AG04449 (cell line): ENCODE results near the gene LCE7A.

ENCODE experiments used
- CTCF ChIA-PET: fragments of 350-600 bp; formaldehyde crosslinking; extraction: SDS; loops from one replicate; lab custom pipeline; 2021; ENCODE audit warnings: antibody characterized with exemption; lab: Yijun Ruan, JAX
- POLR2A ChIA-PET: fragments of 400-600, 350-600 bp; formaldehyde crosslinking; extraction: SDS; loops from one replicate; lab custom pipeline; 2020; ENCODE audit warnings: antibody characterized with exemption, inconsistent platforms; lab: Yijun Ruan, JAX
- DNase-seq: peaks from one replicate; pipeline ENCODE4 v3.0.0-alpha.2; 2010; ENCODE audit warnings: low read depth, low spot score
- H3K4me3 ChIP-seq: 2 replicates; pipeline ENCODE4 v1.5.1; 2011; ENCODE audit warnings: low read depth, mild to moderate bottlenecking, control low read depth, low read length
- TF ChIP-seq, protein P1 (sequence below): IDR thresholded peaks from one replicate; pipeline ENCODE4 v1.5.1; 2011; ENCODE audit warnings: mild to moderate bottlenecking, moderate library complexity, low read length, control low read depth, inconsistent platforms; ENCODE audit not compliant: insufficient read depth; ENCODE audit errors: missing control alignments

The LCE7A gene

GRCh38 chr1:152827173-152827572 lies 32.6 kb upstream of the LCE7A start, which contains the start of gene LCE1A:
Gene LCE1A, plus strand, starts transcription at chr1:152827473. Its CDS starts 0 bp downstream, at chr1:152827473.
- no peak within 1 kb of the TSS for H3K4me3 ChIP-seq
- POLR2A ChIA-PET: no interaction called here
- DNase-seq: no peak
- CTCF ChIA-PET: no interaction called here
- TF ChIP-seq, protein P1, sequence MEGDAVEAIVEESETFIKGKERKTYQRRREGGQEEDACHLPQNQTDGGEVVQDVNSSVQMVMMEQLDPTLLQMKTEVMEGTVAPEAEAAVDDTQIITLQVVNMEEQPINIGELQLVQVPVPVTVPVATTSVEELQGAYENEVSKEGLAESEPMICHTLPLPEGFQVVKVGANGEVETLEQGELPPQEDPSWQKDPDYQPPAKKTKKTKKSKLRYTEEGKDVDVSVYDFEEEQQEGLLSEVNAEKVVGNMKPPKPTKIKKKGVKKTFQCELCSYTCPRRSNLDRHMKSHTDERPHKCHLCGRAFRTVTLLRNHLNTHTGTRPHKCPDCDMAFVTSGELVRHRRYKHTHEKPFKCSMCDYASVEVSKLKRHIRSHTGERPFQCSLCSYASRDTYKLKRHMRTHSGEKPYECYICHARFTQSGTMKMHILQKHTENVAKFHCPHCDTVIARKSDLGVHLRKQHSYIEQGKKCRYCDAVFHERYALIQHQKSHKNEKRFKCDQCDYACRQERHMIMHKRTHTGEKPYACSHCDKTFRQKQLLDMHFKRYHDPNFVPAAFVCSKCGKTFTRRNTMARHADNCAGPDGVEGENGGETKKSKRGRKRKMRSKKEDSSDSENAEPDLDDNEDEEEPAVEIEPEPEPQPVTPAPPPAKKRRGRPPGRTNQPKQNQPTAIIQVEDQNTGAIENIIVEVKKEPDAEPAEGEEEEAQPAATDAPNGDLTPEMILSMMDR: no peak

GRCh38 chr1:152836870-152837269 lies 22.9 kb upstream of the LCE7A start:
- CTCF ChIA-PET: interaction anchor here (1.0 kb wide), 1 partner anchor 9 kb away, joined by 3 read pairs; no protein-coding TSS in a partner anchor
- no peak for DNase-seq
- H3K4me3 ChIP-seq: no peak overlapping the region
- TF ChIP-seq, protein P1: no peak
- POLR2A ChIA-PET: no interaction called here

- POLR2A ChIA-PET: interaction anchor here (0.6 kb wide), 1 partner anchor 103 kb away, joined by 3 read pairs; no protein-coding TSS in a partner anchor
- TF ChIP-seq, protein P1: no peak
- CTCF ChIA-PET: no interaction called here
- no peak for DNase-seq
- no peak within 1 kb of the TSS for H3K4me3 ChIP-seq
These were observed 17.2 kb upstream of the LCE7A start, which contains the start of gene LCE6A for GRCh38 chr1:152842556-152842955. Gene LCE6A, plus strand, starts transcription at chr1:152842856. Its CDS starts 665 bp downstream, at chr1:152843521.

GRCh38 chr1:152855661-152856060 lies 4.1 kb upstream of the LCE7A start:
- ChIA-PET CTCF (interaction anchor here (10.2 kb wide), 1 partner anchor 15 kb away, joined by 71 read pairs; no protein-coding TSS in a partner anchor), POLR2A (no interaction called here)
- DNase-seq: no peak
- TF ChIP-seq, protein P1: no peak
- no peak overlapping the region for H3K4me3 ChIP-seq

DNA sequence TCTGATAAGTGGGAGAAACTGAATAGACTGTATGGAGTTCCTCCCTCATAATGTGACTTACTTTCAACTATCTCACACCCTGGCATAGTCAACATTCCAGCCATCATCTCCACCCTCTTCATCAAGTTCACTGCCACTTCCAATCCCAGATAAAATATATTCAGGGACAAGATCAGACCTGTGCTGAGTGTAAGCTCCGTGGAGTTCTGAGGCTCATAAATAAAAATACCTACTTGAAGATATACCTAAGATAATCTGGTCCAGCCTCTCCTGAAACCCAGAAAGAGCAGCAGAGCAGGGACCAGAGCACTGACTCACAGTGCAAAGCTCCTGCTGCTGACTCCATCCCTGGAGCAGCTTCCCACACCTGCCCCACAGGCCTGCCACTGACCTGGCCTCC lies 1.7 kb upstream of the LCE7A start:
- POLR2A ChIA-PET: no interaction called here
- CTCF ChIA-PET: interaction anchor here (10.2 kb wide), 1 partner anchor 13 kb away, joined by 71 read pairs; no protein-coding TSS in a partner anchor
- no peak overlapping the region for H3K4me3 ChIP-seq
- no peak for DNase-seq
- TF ChIP-seq, protein P1: no peak

- TF ChIP-seq, protein P1: no peak
- CTCF ChIA-PET: interaction anchor here (10.2 kb wide), 1 partner anchor 11 kb away, joined by 71 read pairs; no protein-coding TSS in a partner anchor
These were observed 333 bp downstream of the LCE7A start for GRCh38 chr1:152860129-152860528.

More at GRCh38 chr1:152860129-152860528, 333 bp downstream of the LCE7A start:
- H3K4me3 ChIP-seq: no peak overlapping the region
- POLR2A ChIA-PET: no interaction called here
- DNase-seq: no peak
